GM10847 (cell line): ENCODE results near the gene C10orf53.

ENCODE experiments used
- POLR2A ChIP-seq: IDR thresholded peaks from 2 replicates; pipeline ENCODE4 v1.6.1; 2011; ENCODE audit not compliant: insufficient read length; ENCODE audit errors: extremely low read depth

C10orf53 gene, protein sequence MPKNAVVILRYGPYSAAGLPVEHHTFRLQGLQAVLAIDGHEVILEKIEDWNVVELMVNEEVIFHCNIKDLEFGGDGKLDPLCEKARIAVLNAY

DNA sequence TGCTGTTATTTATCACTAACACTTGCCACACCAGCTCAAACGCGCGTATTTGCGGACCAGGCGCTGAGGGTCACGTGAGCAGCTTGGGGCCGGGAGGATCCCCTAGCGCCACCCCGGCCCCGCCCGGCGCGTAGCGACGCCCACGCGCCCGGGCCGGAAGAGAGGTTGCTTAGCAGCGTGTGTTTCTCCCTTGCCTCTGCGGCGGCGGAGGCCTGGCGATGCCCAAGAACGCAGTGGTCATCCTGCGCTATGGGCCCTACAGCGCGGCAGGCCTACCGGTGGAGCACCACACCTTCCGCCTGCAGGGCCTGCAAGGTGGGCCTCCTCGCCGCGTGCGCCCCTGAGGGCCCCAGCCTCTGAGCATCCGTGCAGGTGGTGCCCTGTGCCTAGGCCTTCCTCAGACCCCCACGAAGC lies at the start of gene C10orf53:
TSS of gene C10orf53 (plus strand) at position 172 of the 414 bp plus-strand sequence. CDS start at position 219, 47 bp downstream.
- no peak for TF ChIP-seq POLR2A

DNA sequence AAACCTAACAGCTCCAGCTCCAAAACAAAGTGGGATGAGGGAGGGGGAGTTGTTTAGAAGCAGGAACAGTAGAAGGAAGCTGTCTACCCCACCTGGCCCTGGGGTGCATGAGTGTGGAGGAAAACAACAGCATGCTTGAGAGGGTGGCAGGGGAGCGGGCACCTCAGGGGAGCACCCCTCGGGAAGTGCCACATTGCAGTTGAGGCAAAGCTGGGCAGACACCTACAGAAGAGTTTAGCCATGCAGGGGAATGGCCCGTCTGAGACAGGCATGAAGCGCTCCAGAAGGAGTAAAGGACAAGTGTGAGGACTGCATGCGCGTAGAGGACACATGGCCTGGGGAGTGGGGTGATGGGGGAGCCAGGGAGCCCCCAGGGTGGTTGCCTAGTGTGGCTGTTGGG lies 47.5 kb upstream of the C10orf53 start:
- no peak for TF ChIP-seq POLR2A

DNA sequence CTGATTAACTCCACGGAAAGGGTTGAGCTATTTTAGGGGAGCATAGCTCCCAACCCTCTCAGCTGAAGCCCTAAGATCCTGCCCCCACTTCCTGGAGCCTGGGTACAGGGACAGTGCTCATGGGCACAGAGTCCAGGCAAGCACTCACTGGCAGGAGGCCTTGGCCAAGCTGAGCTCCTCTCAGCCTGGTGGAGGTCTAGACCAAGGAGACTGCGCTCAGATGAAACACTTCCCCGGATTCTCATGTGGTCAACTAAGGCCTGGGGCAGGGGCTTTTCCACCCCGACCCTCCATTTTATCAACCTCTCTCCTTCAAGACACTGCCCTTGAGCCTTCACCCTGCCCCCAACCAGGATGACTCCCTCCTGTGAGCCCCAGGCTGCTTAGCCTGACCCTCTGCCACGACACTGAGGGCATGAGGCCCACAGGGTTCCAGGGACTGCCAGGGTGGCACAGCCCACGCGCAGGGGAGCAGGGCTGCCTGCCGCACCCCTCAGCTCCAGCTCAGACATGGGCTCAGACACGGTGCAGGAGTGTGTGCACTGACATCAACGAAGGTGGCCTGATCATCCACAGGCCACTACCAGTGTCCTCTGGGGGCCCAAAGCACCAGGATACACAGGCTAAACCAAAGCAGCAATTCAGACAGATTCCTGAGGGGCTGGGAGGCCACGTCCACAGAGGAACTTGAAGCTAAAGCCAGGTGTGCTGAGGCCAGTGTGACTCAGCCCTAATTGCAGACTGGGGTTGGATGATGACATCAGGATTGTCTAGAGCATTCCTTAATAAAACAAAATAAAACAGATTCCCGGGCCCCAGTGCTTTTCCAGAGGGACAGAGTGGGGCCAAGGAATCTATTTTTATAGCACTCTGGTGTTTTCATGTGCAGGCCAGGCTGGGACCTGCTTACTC lies 46.8 kb upstream of the C10orf53 start:
- no peak for TF ChIP-seq POLR2A

DNA sequence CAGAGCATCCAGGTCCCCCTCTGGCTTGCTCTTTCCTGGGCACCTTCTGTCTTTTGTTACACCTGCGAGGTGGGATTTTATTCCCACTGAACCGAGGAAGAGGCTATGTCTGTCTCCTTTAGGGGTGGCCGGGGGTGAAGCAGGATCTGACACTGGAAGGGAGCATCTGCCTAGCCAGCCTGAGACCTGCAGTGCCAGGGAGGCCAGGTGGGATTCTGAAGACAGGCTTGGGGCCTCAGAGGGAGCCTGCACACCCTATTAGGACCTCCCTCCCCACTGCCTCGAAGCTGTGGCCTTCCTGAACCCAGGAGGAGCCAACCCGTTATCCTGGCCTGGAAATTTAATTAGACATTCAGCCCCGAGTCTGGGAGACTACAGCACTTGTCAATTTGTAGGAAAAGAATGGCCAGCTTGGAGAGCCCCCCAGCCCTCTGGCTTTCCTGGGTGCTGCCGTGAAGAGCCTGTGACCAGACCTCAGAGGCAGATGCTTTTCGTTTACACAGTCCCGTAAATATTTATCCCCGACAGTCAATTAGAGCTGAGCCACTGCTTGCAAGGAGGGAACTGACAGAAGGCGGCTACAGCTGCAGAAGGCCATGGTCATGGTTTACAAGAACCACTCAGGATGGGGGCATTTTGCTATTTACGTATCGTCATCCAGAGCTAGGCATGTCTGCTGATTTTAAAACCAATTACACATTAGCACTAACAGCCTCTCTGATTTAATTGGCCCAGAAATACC lies 46.0 kb upstream of the C10orf53 start:
- TF ChIP-seq POLR2A, result no peak

DNA sequence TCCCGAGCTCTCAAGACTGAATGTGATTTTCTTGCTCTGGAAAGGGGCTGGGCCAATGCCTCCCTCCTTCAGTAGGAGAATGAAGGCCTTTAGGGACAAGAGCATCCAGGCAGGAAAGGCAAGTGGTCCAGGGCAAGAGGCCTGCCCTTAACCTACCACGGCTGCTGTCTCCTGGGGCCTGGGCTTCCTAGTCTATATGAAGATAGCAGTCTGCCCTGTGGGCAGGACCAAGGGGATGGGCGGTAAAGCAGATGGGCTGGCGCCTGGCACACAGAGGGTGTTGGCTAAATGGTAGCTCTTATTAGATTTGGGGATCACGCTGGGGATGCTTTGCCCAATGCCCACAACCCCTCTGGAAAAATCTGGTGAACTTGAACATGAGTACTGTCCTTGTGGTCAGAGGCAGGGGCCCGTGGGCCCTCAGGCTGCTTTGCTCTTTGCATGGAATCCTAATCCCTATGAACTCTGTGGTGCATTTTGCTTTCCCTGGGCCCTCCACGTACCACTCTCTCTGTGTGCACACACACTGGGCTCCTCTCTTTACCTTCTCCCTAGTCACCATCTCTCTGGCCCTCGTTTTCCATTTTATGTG lies 45.3 kb upstream of the C10orf53 start:
- no peak for TF ChIP-seq POLR2A

DNA sequence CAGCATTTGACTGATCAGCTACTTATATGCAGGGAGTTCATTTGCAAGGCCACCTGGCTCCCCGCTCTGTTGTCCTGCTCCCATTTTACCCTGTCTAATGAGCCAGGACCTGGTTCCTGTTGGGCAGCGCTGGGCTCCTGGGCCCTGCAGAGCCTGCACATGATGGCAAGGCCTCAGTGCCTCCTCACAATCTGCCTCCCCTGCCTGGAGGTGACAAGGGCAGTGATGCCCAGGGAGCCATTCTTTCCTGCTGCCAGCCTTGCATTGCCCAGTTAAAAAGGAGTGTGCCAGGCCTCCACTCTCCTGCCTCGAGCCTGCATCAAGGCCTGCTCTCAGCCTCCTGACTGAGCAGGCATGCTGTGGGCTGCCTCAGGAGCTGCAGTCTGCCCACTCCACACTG lies 37.1 kb upstream of the C10orf53 start:
- TF ChIP-seq POLR2A, result no peak

DNA sequence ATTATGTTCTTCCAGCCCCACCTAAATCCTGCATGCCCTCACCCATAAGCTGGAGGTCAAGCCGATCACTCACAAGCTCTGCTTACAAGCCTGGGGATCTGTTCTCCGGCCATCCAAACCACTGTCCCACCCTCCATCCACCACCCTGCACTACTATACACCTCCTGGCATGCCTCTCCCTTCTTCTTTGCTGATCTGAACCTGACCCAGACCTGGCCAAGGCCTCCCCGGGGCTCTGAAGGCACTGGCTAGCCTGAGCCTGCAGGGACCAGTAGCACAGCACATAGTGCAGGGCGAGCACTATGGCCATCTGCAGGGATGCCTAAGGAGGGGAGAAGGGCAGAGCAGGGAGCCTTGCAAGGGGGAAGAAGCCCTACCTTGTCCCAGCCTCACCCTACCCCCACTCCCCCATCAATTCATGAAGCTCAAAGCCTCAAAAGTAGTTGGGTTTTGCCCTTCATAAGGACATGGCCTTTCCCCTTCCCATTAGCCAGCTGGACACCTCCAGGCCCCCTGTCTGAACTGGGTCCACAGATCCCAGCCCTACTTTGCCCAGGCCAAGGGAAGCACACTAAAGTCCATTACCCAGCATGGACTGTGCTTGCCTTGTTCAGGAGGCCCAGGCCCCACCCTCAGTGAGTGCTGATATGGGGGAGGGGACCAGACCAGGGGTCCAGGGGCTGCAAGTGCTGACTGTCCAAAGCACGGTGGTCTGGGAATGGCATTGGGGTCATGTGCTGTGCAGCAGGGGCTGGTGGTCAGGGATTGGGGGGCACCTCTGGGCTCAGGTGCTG lies 36.0 kb upstream of the C10orf53 start:
- TF ChIP-seq POLR2A, result no peak

DNA sequence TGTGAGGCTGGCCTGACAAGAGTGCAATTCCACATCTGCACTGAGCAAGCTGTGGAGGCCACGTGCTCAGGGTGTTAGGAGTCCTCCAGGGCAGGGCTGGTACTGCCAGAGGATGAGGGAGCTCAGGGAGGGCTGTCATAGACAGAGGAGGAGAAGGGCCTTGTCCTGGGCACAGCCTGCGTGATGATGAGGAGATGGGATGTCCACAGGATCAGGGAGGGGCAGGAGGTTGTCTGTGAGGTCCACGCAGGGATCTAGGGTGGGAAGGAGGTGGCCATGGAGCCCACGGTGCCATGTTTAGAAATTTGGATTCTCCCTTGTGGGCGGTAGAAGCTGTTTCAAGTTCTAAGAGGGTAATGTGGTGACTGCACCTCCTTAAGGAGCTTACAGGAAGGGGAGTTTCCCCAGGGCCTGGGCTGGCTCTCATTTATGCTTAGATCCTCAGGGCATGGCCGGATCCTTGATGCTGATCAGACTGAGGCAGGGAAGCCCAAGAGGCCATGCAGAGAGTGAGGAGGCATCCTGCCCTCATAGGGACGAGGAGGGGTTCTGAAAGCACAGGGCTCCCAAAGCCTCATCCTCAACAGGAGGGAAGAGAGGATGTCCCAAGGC lies 35.3 kb upstream of the C10orf53 start:
- TF ChIP-seq POLR2A, result no peak

DNA sequence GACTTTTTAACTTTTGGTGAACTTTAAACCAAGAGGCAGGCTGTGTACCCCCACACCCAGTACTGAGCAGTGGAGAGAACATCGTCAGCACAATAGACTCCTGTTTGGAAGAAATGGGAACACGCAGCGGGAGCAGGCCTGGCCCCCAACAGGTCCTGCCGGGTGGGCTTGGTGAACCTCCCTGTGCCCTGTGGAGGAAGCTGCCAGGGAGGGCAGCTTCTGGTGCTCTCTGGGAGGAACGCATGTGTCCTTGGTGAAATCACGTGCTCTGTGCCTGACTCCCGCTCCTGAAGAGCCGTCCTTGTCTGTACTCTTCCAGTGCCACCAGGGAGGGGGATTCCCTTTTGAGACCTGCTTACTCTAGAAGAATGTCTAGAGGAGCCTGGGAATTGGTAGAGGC lies 34.0 kb upstream of the C10orf53 start:
- TF ChIP-seq POLR2A, result no peak

DNA sequence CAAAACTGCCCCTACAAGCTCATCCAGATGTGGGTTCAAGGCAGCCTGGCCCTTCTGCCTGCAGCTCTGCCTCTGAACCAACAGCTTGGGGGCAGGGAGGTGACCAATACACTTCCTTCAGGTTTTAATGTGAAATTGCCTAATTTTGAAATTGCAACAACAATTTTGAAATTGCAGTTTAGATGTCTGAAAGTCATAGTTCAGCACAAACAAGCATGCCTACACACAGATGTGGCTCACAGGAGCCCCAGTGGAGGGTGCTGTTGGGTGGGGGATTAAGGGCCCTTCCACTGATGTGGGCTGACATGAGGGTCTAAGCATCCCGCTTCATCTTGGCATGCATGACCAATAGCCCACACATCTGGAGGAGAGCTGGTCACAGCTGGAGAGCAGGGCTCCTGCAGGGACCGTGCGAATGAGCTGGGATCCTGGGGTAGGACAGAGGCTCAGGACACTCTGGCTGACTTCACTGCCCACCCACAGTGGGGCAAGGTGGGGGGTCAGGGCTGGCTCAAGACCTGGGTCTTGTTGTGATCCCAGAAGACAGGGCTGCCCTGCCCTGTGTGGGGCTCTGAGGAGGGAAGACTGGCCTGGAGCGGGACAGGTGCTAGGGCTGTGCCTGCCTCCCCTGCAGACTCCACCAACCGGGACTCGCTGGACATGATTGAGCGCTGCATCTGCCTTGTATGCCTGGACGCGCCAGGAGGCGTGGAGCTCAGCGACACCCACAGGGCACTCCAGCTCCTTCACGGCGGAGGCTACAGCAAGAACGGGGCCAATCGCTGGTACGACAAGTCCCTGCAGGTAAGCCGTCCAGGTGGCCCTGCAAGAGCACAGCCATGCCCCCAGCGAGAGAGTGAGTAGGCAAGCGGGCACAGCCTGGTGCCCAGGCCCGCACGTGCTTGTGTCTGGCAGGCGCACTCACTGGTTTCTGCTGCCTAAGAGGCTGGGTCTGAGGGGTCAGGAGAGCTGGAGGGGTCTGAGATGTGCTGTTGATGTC lies 33.3 kb upstream of the C10orf53 start:
- no peak for TF ChIP-seq POLR2A

DNA sequence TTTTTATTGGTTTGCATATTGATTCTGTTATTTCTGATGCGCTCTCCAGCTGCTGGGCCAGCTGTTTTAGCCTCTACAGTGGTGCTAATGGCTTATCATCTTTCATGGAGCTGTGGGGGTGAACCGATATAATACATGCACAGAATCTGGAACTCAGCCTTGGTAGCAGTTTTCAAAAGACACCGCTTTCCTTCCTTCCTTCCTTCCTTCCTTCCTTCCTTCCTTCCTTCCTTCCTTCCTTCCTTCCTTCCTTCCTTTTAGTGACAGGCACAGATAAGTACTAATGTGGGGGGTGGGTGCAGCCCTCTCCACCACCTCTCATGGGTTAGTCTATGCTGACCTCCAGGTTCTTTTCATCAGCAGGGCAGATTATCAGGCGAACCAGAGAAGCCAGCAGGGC lies 31.9 kb upstream of the C10orf53 start:
- TF ChIP-seq POLR2A, result no peak

DNA sequence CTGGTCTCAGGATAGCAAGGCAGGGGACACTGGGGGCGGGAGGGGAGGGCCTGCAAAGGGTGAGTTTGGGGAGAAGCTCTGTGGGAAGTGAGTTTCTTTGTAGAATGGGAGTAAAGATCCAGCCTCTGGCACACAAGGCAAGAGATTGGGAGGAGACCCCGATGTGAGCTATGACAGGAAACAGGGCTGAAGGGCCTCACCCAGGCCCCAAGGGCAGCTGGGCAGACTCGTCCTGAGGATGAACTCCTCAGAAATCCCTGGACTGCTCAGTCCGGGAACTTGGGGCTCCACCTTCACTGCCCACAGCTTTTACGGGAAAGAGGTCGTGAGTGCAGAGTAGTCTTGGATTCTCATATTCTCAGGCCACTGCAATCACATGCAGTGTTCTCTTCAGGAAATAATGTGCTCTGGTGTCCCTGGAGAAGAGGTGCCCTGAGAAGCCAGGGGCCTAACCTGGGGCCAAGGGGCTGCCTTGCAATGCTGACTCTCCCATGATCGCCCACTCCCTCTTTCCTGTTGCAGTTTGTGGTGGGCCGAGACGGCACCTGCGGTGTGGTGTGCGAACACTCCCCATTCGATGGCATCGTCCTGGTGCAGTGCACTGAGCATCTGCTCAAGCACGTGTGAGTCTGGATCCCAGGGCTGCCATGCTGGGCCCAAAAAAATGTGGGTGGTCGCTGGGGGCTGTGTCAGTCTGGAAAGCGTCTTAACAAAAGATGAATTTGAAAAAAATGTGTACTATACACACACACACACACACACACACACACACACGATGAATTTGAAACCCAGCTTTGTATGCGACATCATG lies 31.3 kb upstream of the C10orf53 start:
- no peak for TF ChIP-seq POLR2A

DNA sequence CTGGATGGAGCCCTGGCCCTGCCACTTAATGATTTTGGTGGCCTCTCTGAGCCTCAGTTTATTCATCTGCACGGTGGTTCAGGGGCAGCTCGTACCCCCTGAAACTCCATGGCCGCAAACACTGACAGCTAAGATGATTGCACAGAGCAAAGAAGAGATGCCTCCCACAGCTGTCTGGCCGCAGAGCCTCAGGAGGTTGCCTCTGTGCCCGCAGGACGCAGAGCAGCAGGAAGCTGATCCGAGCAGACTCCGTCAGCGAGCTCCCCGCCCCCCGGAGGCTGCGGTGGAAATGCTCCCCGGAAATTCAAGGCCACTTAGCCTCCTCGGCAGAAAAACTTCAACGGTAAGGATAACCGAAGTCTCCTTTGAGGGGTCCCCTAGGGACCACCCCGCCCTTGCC lies 30.2 kb upstream of the C10orf53 start:
- no peak for TF ChIP-seq POLR2A
